Erythroblast (primary cell): ENCODE results near the gene STX8.

Experiments
- GATA1 ChIP-seq: IDR thresholded peaks from 2 replicates; pipeline ENCODE4 v1.6.1; 2011; ENCODE audit warnings: low read depth, mild to moderate bottlenecking, control low read depth, low read length, moderate library complexity
- POLR2A ChIP-seq: IDR thresholded peaks from 2 replicates; pipeline ENCODE4 v1.6.1; 2011; ENCODE audit warnings: mild to moderate bottlenecking, low read length

GRCh38 chr17:9445424-9445823 is 130.2 kb downstream of the STX8 start:
- TF ChIP-seq POLR2A (no peak), GATA1 (no peak)
